ENCODE measurements around the gene FOXE1.

- TF ChIP-seq POLR2A (IDR thresholded peaks at IDR 0.05): no peak
- TF ChIP-seq, protein P1, sequence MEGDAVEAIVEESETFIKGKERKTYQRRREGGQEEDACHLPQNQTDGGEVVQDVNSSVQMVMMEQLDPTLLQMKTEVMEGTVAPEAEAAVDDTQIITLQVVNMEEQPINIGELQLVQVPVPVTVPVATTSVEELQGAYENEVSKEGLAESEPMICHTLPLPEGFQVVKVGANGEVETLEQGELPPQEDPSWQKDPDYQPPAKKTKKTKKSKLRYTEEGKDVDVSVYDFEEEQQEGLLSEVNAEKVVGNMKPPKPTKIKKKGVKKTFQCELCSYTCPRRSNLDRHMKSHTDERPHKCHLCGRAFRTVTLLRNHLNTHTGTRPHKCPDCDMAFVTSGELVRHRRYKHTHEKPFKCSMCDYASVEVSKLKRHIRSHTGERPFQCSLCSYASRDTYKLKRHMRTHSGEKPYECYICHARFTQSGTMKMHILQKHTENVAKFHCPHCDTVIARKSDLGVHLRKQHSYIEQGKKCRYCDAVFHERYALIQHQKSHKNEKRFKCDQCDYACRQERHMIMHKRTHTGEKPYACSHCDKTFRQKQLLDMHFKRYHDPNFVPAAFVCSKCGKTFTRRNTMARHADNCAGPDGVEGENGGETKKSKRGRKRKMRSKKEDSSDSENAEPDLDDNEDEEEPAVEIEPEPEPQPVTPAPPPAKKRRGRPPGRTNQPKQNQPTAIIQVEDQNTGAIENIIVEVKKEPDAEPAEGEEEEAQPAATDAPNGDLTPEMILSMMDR (IDR thresholded peaks at IDR 0.05): no peak
Observed at GRCh38 chr9:97847474-97848214, 5.4 kb upstream of the FOXE1 start.

Data from body of pancreas (tissue), 4 donors.